Measurements from ENCODE around the gene MAP3K19.
"Not testable (repeated sequence)": the region's sequence is repeated elsewhere in the genome, so short reads cannot be mapped to it uniquely, and the experiment has no call there.

The MAP3K19 gene

DNA sequence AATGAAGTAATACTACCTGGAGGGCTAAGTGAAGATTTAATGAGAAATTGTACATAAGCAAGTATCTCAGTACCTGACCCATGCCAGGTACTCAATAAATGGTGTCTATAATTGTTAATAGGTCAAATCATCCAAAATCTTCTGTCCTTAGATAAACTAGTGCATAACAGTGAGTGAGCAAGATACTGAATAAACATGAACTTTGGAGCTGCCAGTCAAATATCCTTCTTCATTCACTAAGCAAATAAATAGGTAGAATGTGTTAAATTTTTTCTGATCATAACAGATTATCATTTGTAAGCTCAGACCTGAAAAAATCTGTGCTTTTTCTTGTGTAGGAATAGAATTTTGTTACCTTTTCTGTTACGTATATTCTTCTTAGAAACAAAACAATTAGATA is 44.4 kb upstream of the MAP3K19 start:
- Histone ChIP-seq H3K4me3 (ENCODE audit: low read depth in 1 of 2, low read length in 2 of 2) (no peak overlapping the region), H4K20me1 (ENCODE audit: insufficient read depth, low read length) (no peaks in the 10 kb centered on the region), H3K36me3 (ENCODE audit: insufficient read depth, low read length) (peaks cover 23% of the 10 kb centered on the region; the same call in 1 of the 2 replicates), H3K27me3 (ENCODE audit: insufficient read depth, low read length, poor library complexity) (no peaks in the 10 kb centered on the region), H3K9ac (ENCODE audit: low read depth, low read length) (no peak overlapping the region), H3K4me2 (ENCODE audit: insufficient read depth, low read length) (no peak overlapping the region), H3K79me2 (ENCODE audit: insufficient read depth, low read length) (peaks cover 8% of the 10 kb centered on the region), H3K9me3 (ENCODE audit: insufficient read depth, low read length, severe bottlenecking) (no peaks in the 10 kb centered on the region), H3K27ac (ENCODE audit: low read length) (no peak overlapping the region), H3K4me1 (ENCODE audit: insufficient read depth, low read length) (no peaks in the 10 kb centered on the region), H2AFZ (ENCODE audit: low read depth, low read length) (no peak overlapping the region)
- no peak for ATAC-seq (ENCODE audit: insufficient read depth, low read depth)
- DNase-seq = no peak
- TF ChIP-seq EZH2 (IDR thresholded peaks at IDR 0.05; ENCODE audit: borderline replicate concordance, low read depth, low read length, severe bottlenecking) = no peak
- TF ChIP-seq, protein P1, sequence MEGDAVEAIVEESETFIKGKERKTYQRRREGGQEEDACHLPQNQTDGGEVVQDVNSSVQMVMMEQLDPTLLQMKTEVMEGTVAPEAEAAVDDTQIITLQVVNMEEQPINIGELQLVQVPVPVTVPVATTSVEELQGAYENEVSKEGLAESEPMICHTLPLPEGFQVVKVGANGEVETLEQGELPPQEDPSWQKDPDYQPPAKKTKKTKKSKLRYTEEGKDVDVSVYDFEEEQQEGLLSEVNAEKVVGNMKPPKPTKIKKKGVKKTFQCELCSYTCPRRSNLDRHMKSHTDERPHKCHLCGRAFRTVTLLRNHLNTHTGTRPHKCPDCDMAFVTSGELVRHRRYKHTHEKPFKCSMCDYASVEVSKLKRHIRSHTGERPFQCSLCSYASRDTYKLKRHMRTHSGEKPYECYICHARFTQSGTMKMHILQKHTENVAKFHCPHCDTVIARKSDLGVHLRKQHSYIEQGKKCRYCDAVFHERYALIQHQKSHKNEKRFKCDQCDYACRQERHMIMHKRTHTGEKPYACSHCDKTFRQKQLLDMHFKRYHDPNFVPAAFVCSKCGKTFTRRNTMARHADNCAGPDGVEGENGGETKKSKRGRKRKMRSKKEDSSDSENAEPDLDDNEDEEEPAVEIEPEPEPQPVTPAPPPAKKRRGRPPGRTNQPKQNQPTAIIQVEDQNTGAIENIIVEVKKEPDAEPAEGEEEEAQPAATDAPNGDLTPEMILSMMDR (IDR thresholded peaks at IDR 0.05; ENCODE audit: borderline replicate concordance, extremely low read depth, low read length, poor library complexity, severe bottlenecking) = no peak

DNA sequence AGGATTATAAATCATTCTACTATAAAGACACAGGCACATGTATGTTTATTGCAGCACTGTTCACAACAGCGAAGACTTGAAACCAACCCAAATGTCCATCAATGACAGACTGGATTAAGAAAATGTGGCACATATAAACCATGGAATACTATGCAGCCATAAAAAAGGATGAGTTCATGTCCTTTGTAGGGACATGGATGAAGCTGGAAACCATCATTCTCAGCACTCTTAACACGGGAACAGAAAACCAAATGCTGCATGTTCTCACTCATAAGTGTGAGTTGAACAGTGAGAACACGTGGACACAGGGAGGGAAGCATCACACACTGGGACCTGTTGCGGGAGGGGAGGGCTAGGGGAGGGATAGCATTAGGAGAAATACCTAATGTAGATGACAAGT is 42.4 kb upstream of the MAP3K19 start:
- H3K4me3 ChIP-seq (ENCODE audit: low read depth in 1 of 2, low read length in 2 of 2); H2AFZ ChIP-seq (ENCODE audit: low read depth, low read length); H4K20me1 ChIP-seq (ENCODE audit: insufficient read depth, low read length); H3K9ac ChIP-seq (ENCODE audit: low read depth, low read length); H3K4me2 ChIP-seq (ENCODE audit: insufficient read depth, low read length); H3K9me3 ChIP-seq (ENCODE audit: insufficient read depth, low read length, severe bottlenecking); H3K4me1 ChIP-seq (ENCODE audit: insufficient read depth, low read length); ATAC-seq (ENCODE audit: insufficient read depth, low read depth); H3K27ac ChIP-seq (ENCODE audit: low read length); DNase-seq; H3K27me3 ChIP-seq (ENCODE audit: insufficient read depth, low read length, poor library complexity): not testable (repeated sequence)
- Histone ChIP-seq H3K36me3 (ENCODE audit: insufficient read depth, low read length) (peaks cover 16% of the 10 kb centered on the region; the same call in 1 of the 2 replicates), H3K79me2 (ENCODE audit: insufficient read depth, low read length) (peaks cover 15% of the 10 kb centered on the region)

DNA sequence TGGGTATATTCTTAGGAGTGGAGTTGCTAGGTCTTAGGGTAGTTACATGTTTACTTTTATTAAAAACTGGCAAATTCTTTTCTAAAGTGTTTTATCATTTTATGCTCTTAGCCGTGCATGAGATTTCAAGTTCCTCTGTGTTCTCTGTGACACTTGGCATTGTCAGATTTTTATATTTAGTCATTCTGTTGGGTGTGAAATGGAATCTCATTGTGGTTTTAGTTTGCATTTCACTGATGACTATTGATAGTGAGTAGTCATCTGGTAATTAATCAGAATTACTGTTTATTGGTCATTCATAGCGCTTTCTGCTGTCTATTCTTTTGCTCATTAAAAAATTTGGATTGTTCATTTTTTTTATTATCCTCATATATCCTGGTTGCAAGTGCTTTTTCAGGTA is 39.0 kb upstream of the MAP3K19 start:
- Histone ChIP-seq H3K27me3 (ENCODE audit: insufficient read depth, low read length, poor library complexity) (no peaks in the 10 kb centered on the region), H3K79me2 (ENCODE audit: insufficient read depth, low read length) (peaks cover 17% of the 10 kb centered on the region), H3K4me1 (ENCODE audit: insufficient read depth, low read length) (no peaks in the 10 kb centered on the region), H3K27ac (ENCODE audit: low read length) (no peak overlapping the region), H3K4me3 (ENCODE audit: low read depth in 1 of 2, low read length in 2 of 2) (no peak overlapping the region), H3K36me3 (ENCODE audit: insufficient read depth, low read length) (peaks cover 8% of the 10 kb centered on the region; the same call in 1 of the 2 replicates), H3K9me3 (ENCODE audit: insufficient read depth, low read length, severe bottlenecking) (no peaks in the 10 kb centered on the region), H3K9ac (ENCODE audit: low read depth, low read length) (no peak overlapping the region), H3K4me2 (ENCODE audit: insufficient read depth, low read length) (no peak overlapping the region), H4K20me1 (ENCODE audit: insufficient read depth, low read length) (no peaks in the 10 kb centered on the region), H2AFZ (ENCODE audit: low read depth, low read length) (no peak overlapping the region)
- TF ChIP-seq, protein P1 (IDR thresholded peaks at IDR 0.05; ENCODE audit: borderline replicate concordance, extremely low read depth, low read length, poor library complexity, severe bottlenecking) = no peak
- no peak for TF ChIP-seq EZH2 (IDR thresholded peaks at IDR 0.05; ENCODE audit: borderline replicate concordance, low read depth, low read length, severe bottlenecking)
- ATAC-seq (ENCODE audit: insufficient read depth, low read depth) (no peak), DNase-seq (no peak)

DNA sequence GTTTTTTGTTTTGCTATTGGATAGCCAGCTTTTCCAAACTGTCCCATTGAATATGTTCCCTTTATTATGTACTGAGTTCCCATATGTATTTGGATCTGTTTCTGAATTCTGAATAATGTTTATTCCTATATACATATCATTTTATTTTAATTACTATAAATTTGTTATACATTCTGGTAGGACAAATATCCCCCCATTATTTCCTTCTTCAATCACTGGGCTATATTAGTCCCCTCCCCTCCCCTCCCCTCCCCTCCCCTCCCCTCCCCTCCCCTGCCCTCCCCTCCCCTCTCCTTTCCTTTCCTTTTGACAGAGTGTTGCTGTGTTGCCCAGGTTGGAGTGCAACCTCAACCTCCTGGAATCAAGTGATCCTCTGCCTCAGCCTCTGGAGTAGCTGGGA is 31.2 kb upstream of the MAP3K19 start:
- peaks cover 10% of the 10 kb centered on the region for H3K9me3 ChIP-seq (ENCODE audit: insufficient read depth, low read length, severe bottlenecking)
- H3K4me3 ChIP-seq (ENCODE audit: low read depth in 1 of 2, low read length in 2 of 2) = no peak overlapping the region
- H3K27ac ChIP-seq (ENCODE audit: low read length) = no peak overlapping the region
- no peaks in the 10 kb centered on the region for H4K20me1 ChIP-seq (ENCODE audit: insufficient read depth, low read length)
- no peak for ATAC-seq (ENCODE audit: insufficient read depth, low read depth)
- H2AFZ ChIP-seq (ENCODE audit: low read depth, low read length) = no peak overlapping the region
- no peak overlapping the region for H3K9ac ChIP-seq (ENCODE audit: low read depth, low read length)
- H3K27me3 ChIP-seq (ENCODE audit: insufficient read depth, low read length, poor library complexity) = no peaks in the 10 kb centered on the region
- H3K4me1 ChIP-seq (ENCODE audit: insufficient read depth, low read length) = no peaks in the 10 kb centered on the region
- DNase-seq = no peak
- no peak overlapping the region for H3K4me2 ChIP-seq (ENCODE audit: insufficient read depth, low read length)
- TF ChIP-seq EZH2 (IDR thresholded peaks at IDR 0.05; ENCODE audit: borderline replicate concordance, low read depth, low read length, severe bottlenecking) = no peak
- H3K79me2 ChIP-seq (ENCODE audit: insufficient read depth, low read length) = peaks cover 20% of the 10 kb centered on the region
- H3K36me3 ChIP-seq (ENCODE audit: insufficient read depth, low read length) = peaks cover 14% of the 10 kb centered on the region; the same call in 1 of the 2 replicates

Data from DND-41 (cell line).